A673 (cell line): ENCODE results near the gene NDUFAF3.

Source experiments
- EZH2 ChIP-seq: fragments of 200-600 bp; sonication (generic); IDR thresholded peaks from 2 replicates; pipeline ENCODE4 v1.6.1; 2017; ENCODE audit warnings: borderline replicate concordance, low read depth, mild to moderate bottlenecking, mixed read lengths, antibody characterized with exemption, low read length; ENCODE audit not compliant: poor library complexity, severe bottlenecking
- TF ChIP-seq, protein P1 (sequence below): fragments of 300-800, 200-600 bp; sonication (generic); conservative IDR thresholded peaks from 2 replicates; pipeline ENCODE4 v1.5.1; 2017; ENCODE audit warnings: low read depth, mild to moderate bottlenecking, antibody characterized with exemption, low read length, moderate library complexity, mixed read lengths

DNA sequence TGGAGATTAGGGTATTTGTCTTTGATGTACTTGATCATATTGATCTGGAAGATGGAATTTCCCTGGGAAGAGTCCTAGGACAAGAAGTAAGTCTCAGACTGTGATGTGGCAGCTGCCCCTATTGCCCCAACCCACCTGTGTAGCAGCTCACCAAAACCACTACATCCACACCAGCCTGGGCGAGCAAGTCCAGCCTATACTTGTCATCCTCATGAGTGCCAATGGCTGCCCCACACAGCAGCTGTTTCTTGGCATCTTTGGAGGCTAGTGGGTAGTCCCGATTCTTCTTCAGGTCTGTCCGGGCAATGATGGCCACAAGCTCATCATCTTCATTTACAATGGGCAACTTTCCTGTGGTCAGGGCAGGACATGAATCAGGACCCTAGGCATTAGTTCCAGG, 4.6 kb downstream of the NDUFAF3 start:
- TF ChIP-seq, protein P1, sequence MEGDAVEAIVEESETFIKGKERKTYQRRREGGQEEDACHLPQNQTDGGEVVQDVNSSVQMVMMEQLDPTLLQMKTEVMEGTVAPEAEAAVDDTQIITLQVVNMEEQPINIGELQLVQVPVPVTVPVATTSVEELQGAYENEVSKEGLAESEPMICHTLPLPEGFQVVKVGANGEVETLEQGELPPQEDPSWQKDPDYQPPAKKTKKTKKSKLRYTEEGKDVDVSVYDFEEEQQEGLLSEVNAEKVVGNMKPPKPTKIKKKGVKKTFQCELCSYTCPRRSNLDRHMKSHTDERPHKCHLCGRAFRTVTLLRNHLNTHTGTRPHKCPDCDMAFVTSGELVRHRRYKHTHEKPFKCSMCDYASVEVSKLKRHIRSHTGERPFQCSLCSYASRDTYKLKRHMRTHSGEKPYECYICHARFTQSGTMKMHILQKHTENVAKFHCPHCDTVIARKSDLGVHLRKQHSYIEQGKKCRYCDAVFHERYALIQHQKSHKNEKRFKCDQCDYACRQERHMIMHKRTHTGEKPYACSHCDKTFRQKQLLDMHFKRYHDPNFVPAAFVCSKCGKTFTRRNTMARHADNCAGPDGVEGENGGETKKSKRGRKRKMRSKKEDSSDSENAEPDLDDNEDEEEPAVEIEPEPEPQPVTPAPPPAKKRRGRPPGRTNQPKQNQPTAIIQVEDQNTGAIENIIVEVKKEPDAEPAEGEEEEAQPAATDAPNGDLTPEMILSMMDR = no peak
- TF ChIP-seq EZH2 = no peak
